Testis (tissue), 3 donors: ENCODE results near the gene NBEA. TPM values are rescaled to one million over a fixed set of nuclear protein-coding genes. Genes with fewer than 3 reads are reported as not detected.

Experiments used
- DNase-seq: peaks from one replicate; pipeline ENCODE4 v3.0.0-alpha.2; 2019
- H3K27ac ChIP-seq, 2 donors: fragments of 200-600 bp; sonication (generic); one replicate each; pipeline ENCODE4 v1.5.1; 2019
- H3K27me3 ChIP-seq: fragments of 200-600 bp; sonication (generic); one replicate; pipeline ENCODE4 v1.5.1; 2019
- H3K36me3 ChIP-seq: fragments of 200-600 bp; sonication (generic); one replicate; pipeline ENCODE4 v1.5.1; 2017; ENCODE audit warnings: low read depth; ENCODE audit errors: missing control alignments
- H3K4me1 ChIP-seq: fragments of 200-600 bp; sonication (generic); one replicate; pipeline ENCODE4 v1.5.1; 2019
- H3K4me3 ChIP-seq, 2 donors: fragments of 200-600 bp; sonication (generic); one replicate each; pipeline ENCODE4 v1.5.1; 2017 to 2019
- H3K9me3 ChIP-seq: fragments of 200-600 bp; sonication (generic); one replicate; pipeline ENCODE4 v1.5.1; 2017
- CTCF ChIP-seq, 3 experiments: fragments of 450-650 bp in 2 of 3; fragments of 200-600 bp in 1 of 3; sonication (generic) in 1 of 3; IDR thresholded peaks; one replicate each; pipeline ENCODE4 v1.5.1; 2016 to 2019; ENCODE audit warnings: antibody characterized with exemption in 3 of 3, mild to moderate bottlenecking in 2 of 3, moderate library complexity in 1 of 3
- POLR2A ChIP-seq: fragments of 450-650 bp; IDR thresholded peaks from one replicate; pipeline ENCODE4 v1.6.1; 2017; ENCODE audit warnings: antibody characterized with exemption, mild to moderate bottlenecking, moderate library complexity
- whole genome bisulfite sequencing, 2 donors: methylation state at CpG; one replicate each; pipeline ENCODE4 v1.1.5; 2018; 5-methylcytosine and 5-hydroxymethylcytosine counted together
- intact Hi-C: fragments of 100-400 bp; cut with DNase I; formaldehyde crosslinking; loops from one replicate; pipeline ENCODE4 v1.15.1; 2023; ENCODE audit warnings: low total_unique reads
- polyA plus RNA-seq: library from polyadenylated mRNA; stranded (reverse); fragments of 350-450 nt; fragmentation: Illumina TruSeq; extraction: RNeasy Lipid Tissue Mini Kit (QIAGEN cat#74804); gene quantifications from one replicate; pipeline ENCODE4 v1.2.3, GENCODE V29; 2014; ENCODE audit warnings: low read depth, low replicate concordance; ENCODE audit not compliant: insufficient read depth
- total RNA-seq, 2 donors: library from RNA; depleted of rRNA; stranded (reverse); fragments of >200 nt; gene quantifications; one replicate each; pipeline ENCODE4 v1.2.3, GENCODE V29; 2016

The NBEA gene
- total and polyA plus RNA-seq, 3 donors from 2014 or later: 8.6 to 22.2 (median 18.3) TPM

- DNase-seq: no peak
- TF ChIP-seq CTCF (IDR thresholded peaks at IDR 0.05) (no peak), POLR2A (no peak)
- H3K36me3 ChIP-seq: no peaks in the 10 kb centered on the region
- no peaks in the 10 kb centered on the region for H3K4me1 ChIP-seq
- H3K4me3 ChIP-seq: no peak overlapping the region
- H3K27me3 ChIP-seq: no peaks in the 10 kb centered on the region
- no peak overlapping the region for H3K27ac ChIP-seq
- 91 to 94% methylated on average over 3 of the region's 3 CpGs for WGBS, 2 donors
- no peaks in the 10 kb centered on the region for H3K9me3 ChIP-seq
- intact Hi-C loops: no loop called here
These were observed 390.1 kb downstream of the NBEA start for GRCh38 chr13:35332134-35332533.

- intact Hi-C loops: no loop called here
- no peak for DNase-seq
- TF ChIP-seq CTCF (IDR thresholded peaks at IDR 0.05): no peak
- TF ChIP-seq POLR2A: no peak
- H3K27ac ChIP-seq: no peak overlapping the region
- WGBS, 2 donors: 79 to 98% methylated on average over 3 of the region's 3 CpGs
- H3K4me1 ChIP-seq: no peaks in the 10 kb centered on the region
- H3K27me3 ChIP-seq: no peaks in the 10 kb centered on the region
- no peaks in the 10 kb centered on the region for H3K36me3 ChIP-seq
- H3K4me3 ChIP-seq: no peak overlapping the region
- H3K9me3 ChIP-seq: no peaks in the 10 kb centered on the region
These were observed 391.1 kb downstream of the NBEA start for GRCh38 chr13:35333157-35333556.

- no peaks in the 10 kb centered on the region for H3K36me3 ChIP-seq
- no peaks in the 10 kb centered on the region for H3K4me1 ChIP-seq
- H3K27me3 ChIP-seq: no peaks in the 10 kb centered on the region
- no peak for TF ChIP-seq POLR2A
- no peak for TF ChIP-seq CTCF (IDR thresholded peaks at IDR 0.05)
- no peak overlapping the region for H3K4me3 ChIP-seq
- intact Hi-C loops: no loop called here
- H3K9me3 ChIP-seq: no peaks in the 10 kb centered on the region
- H3K27ac ChIP-seq: no peak overlapping the region
- no peak for DNase-seq
- 90 to 97% methylated on average over 1 of the region's 1 CpG for WGBS, 2 donors
These were observed 400.4 kb downstream of the NBEA start for GRCh38 chr13:35342440-35342839.

- 97 to 100% methylated on average over 3 of the region's 3 CpGs for WGBS, 2 donors
These were observed 401.3 kb downstream of the NBEA start for GRCh38 chr13:35343417-35343816.

More at GRCh38 chr13:35343417-35343816, 401.3 kb downstream of the NBEA start:
- H3K9me3 ChIP-seq: no peaks in the 10 kb centered on the region
- H3K4me1 ChIP-seq: no peaks in the 10 kb centered on the region
- no peak overlapping the region for H3K27ac ChIP-seq
- H3K4me3 ChIP-seq: no peak overlapping the region
- no peak for DNase-seq
- TF ChIP-seq POLR2A (no peak), CTCF (IDR thresholded peaks at IDR 0.05) (no peak)
- intact Hi-C loops: no loop called here
- no peaks in the 10 kb centered on the region for H3K27me3 ChIP-seq
- no peaks in the 10 kb centered on the region for H3K36me3 ChIP-seq
